Measurements from ENCODE around the gene SHISA5. TPM values are rescaled to one million over a fixed set of nuclear protein-coding genes. Genes with fewer than 3 reads are reported as not detected.
A peak's percentile ranks its signal among the peaks of the same experiment; 100 is the strongest.

The SHISA5 gene
- total and polyA plus RNA-seq, 4 donors, result 40.7 to 104 (median 75.8) TPM

- WGBS, result 61% methylated on average over 3 of the region's 3 CpGs
- DNase-seq (ENCODE audit: low spot score), result no peak
- Histone ChIP-seq H3K9me3 (ENCODE audit: control insufficient read depth in 4 of 4, low read length in 3 of 4) (no peaks in the 10 kb centered on the region), H3K4me1 (ENCODE audit: control insufficient read depth in 4 of 4, insufficient read depth in 4 of 4, low read length in 3 of 4) (peaks cover 26 to 61% (median 45%) of the 10 kb centered on the region in 4 donors), H3K27me3 (ENCODE audit: control insufficient read depth in 4 of 4, insufficient read depth in 4 of 4, low read length in 3 of 4) (no peaks in the 10 kb centered on the region), H3K36me3 (ENCODE audit: control insufficient read depth in 4 of 4, insufficient read depth in 3 of 4, low read depth in 1 of 4, low read length in 3 of 4) (peaks cover 0 to 30% (median 17%) of the 10 kb centered on the region in 4 donors), H3K27ac (ENCODE audit: low read depth in 1 of 2, low read length in 2 of 2) (no peak overlapping the region), H3K4me3 (ENCODE audit: low read depth in 1 of 3, low read length in 3 of 3) (no peak overlapping the region), H3K9ac (ENCODE audit: low read depth in 1 of 2, low read length in 2 of 2) (no peak overlapping the region)
- TF ChIP-seq ZBTB33 (IDR thresholded peaks at IDR 0.05), result no peak
- TF ChIP-seq EGR1 (IDR thresholded peaks at IDR 0.05; ENCODE audit: low read depth in 2 of 2), result no peak
- TF ChIP-seq, protein P1, sequence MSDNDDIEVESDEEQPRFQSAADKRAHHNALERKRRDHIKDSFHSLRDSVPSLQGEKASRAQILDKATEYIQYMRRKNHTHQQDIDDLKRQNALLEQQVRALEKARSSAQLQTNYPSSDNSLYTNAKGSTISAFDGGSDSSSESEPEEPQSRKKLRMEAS (IDR thresholded peaks at IDR 0.05), result no peak
- TF ChIP-seq HNF4G (IDR thresholded peaks at IDR 0.05), result no peak
- TF ChIP-seq FOXA2 (IDR thresholded peaks at IDR 0.05), result no peak
- peak in 1 of 2 donors; percentile 49 for TF ChIP-seq HNF4A (conservative IDR thresholded peaks at IDR 0.05)
Measured at GRCh38 chr3:48422272-48422671, 81.7 kb downstream of the SHISA5 start.

DNA sequence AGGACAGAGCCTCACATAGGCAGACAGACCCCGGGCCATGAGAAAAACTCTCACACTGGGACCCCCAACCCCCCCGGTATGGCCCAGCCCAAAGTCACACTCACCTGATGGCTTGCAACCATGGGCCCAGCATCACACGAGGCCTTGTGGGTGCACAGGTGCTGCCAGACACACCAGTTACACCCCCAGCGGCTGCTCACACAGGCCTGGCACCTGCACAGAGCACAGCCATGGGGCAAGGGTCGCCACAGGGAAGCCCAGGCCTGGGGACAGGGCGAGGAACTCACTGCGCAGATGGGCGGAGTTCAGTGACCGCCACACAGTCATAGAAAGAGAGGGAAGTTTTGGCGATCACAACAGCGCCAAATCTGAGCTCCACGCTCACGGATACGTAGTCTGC lies 83.4 kb downstream of the SHISA5 start:
- Histone ChIP-seq H3K36me3 (ENCODE audit: control insufficient read depth in 4 of 4, insufficient read depth in 3 of 4, low read depth in 1 of 4, low read length in 3 of 4) (peaks cover 9 to 47% (median 24%) of the 10 kb centered on the region in 4 donors), H3K4me1 (ENCODE audit: control insufficient read depth in 4 of 4, insufficient read depth in 4 of 4, low read length in 3 of 4) (peaks cover 15 to 44% (median 28%) of the 10 kb centered on the region in 4 donors), H3K27ac (ENCODE audit: low read depth in 1 of 2, low read length in 2 of 2) (no peak overlapping the region), H3K9me3 (ENCODE audit: control insufficient read depth in 4 of 4, low read length in 3 of 4) (no peaks in the 10 kb centered on the region), H3K4me3 (ENCODE audit: low read depth in 1 of 3, low read length in 3 of 3) (no peak overlapping the region), H3K9ac (ENCODE audit: low read depth in 1 of 2, low read length in 2 of 2) (no peak overlapping the region), H3K27me3 (ENCODE audit: control insufficient read depth in 4 of 4, insufficient read depth in 4 of 4, low read length in 3 of 4) (no peaks in the 10 kb centered on the region)
- no peak for DNase-seq (ENCODE audit: low spot score)
- WGBS, result 65% methylated on average over 14 of the region's 14 CpGs
- TF ChIP-seq GABPA (IDR thresholded peaks at IDR 0.05 in 1 of 2, conservative IDR thresholded peaks at IDR 0.05 in 1 of 2), result no peak
- no peak for TF ChIP-seq NR2F2 (IDR thresholded peaks at IDR 0.05)
- TF ChIP-seq EGR1 (IDR thresholded peaks at IDR 0.05; ENCODE audit: low read depth in 2 of 2), result no peak
- no peak for TF ChIP-seq TAF1 (conservative IDR thresholded peaks at IDR 0.05)
- no peak for TF ChIP-seq ATF3 (IDR thresholded peaks at IDR 0.05)
- peak in 1 of 2 donors; percentile 40 for TF ChIP-seq RXRA (IDR thresholded peaks at IDR 0.05)
- no peak for TF ChIP-seq RAD21 (IDR thresholded peaks at IDR 0.05)
- no peak for TF ChIP-seq ZBTB33 (IDR thresholded peaks at IDR 0.05)
- peak; percentile 15 for TF ChIP-seq SP1 (IDR thresholded peaks at IDR 0.05)
- no peak for TF ChIP-seq FOXA1 (IDR thresholded peaks at IDR 0.05)
- no peak for TF ChIP-seq REST (IDR thresholded peaks at IDR 0.05)
- TF ChIP-seq CTCF (IDR thresholded peaks at IDR 0.05; ENCODE audit: low read depth, low read length, missing input control), result no peak
- no peak for TF ChIP-seq JUND (IDR thresholded peaks at IDR 0.05)
- no peak for TF ChIP-seq HNF4G (IDR thresholded peaks at IDR 0.05)
- no peak for TF ChIP-seq YY1 (IDR thresholded peaks at IDR 0.05)
- no peak for TF ChIP-seq FOXA2 (IDR thresholded peaks at IDR 0.05)
- TF ChIP-seq, protein P1 (IDR thresholded peaks at IDR 0.05), result no peak
- TF ChIP-seq HNF4A (conservative IDR thresholded peaks at IDR 0.05), result peak in 1 of 2 donors; percentile 27
